ENCODE measurements around the gene FGD6.

Gene FGD6

GRCh38 chr12:95177201-95177768 lies 40.0 kb downstream of the FGD6 start:
- ATAC-seq: no peak
- TF ChIP-seq POU6F1 (CRISPR knock-in tag; IDR thresholded peaks at IDR 0.05; ENCODE audit: borderline replicate concordance, low read depth): no peak
- no peak for TF ChIP-seq TSHZ2 (CRISPR knock-in tag; IDR thresholded peaks at IDR 0.05)
- TF ChIP-seq OSR1 (CRISPR knock-in tag; IDR thresholded peaks at IDR 0.05): no peak
- no peak for TF ChIP-seq PATZ1 (CRISPR knock-in tag; IDR thresholded peaks at IDR 0.05; ENCODE audit: borderline replicate concordance)
- no peak for TF ChIP-seq ZC3H10 (CRISPR knock-in tag; IDR thresholded peaks at IDR 0.05)
- TF ChIP-seq CSRNP3 (CRISPR knock-in tag; IDR thresholded peaks at IDR 0.05): no peak
- no peak for TF ChIP-seq ZNF70 (CRISPR knock-in tag; IDR thresholded peaks at IDR 0.05)
- TF ChIP-seq SNAI2 (CRISPR knock-in tag; IDR thresholded peaks at IDR 0.05): no peak
- no peak for TF ChIP-seq RARB (CRISPR knock-in tag; IDR thresholded peaks at IDR 0.05)
- no peak for TF ChIP-seq BACH2 (CRISPR knock-in tag; IDR thresholded peaks at IDR 0.05; ENCODE audit: borderline replicate concordance)
- TF ChIP-seq CREB5 (CRISPR knock-in tag; IDR thresholded peaks at IDR 0.05; ENCODE audit: low read depth): no peak
- TF ChIP-seq ZNF565 (CRISPR knock-in tag; conservative IDR thresholded peaks at IDR 0.05; ENCODE audit: low read depth): no peak
- TF ChIP-seq ZNF8 (CRISPR knock-in tag; IDR thresholded peaks at IDR 0.05): no peak
- TF ChIP-seq ARNTL (CRISPR knock-in tag; IDR thresholded peaks at IDR 0.05; ENCODE audit: borderline replicate concordance, low read depth): no peak

GRCh38 chr12:95173392-95174251 lies 43.6 kb downstream of the FGD6 start:
- ATAC-seq: peak; percentile 86
- peak; percentile 79 for TF ChIP-seq SNAI2 (CRISPR knock-in tag; IDR thresholded peaks at IDR 0.05)
- TF ChIP-seq ZFP30 (CRISPR knock-in tag; IDR thresholded peaks at IDR 0.05): no peak
- TF ChIP-seq RARB (CRISPR knock-in tag; IDR thresholded peaks at IDR 0.05): no peak; the same call in 1 of the 2 replicates
- TF ChIP-seq POU6F1 (CRISPR knock-in tag; IDR thresholded peaks at IDR 0.05; ENCODE audit: borderline replicate concordance, low read depth): peak; percentile 87; the same call in 1 of the 2 replicates
- TF ChIP-seq TOX (CRISPR knock-in tag; IDR thresholded peaks at IDR 0.05; ENCODE audit: borderline replicate concordance): no peak
- TF ChIP-seq PPARA (CRISPR knock-in tag; IDR thresholded peaks at IDR 0.05; ENCODE audit: borderline replicate concordance): no peak
- no peak for TF ChIP-seq ESRRG (CRISPR knock-in tag; IDR thresholded peaks at IDR 0.05)
- no peak for TF ChIP-seq CSRNP3 (CRISPR knock-in tag; IDR thresholded peaks at IDR 0.05)
- peak; percentile 29; the same call in 1 of the 2 replicates for TF ChIP-seq ZC3H10 (CRISPR knock-in tag; IDR thresholded peaks at IDR 0.05)
- no peak for TF ChIP-seq ZNF565 (CRISPR knock-in tag; conservative IDR thresholded peaks at IDR 0.05; ENCODE audit: low read depth)
- TF ChIP-seq CREB5 (CRISPR knock-in tag; IDR thresholded peaks at IDR 0.05; ENCODE audit: low read depth): peak; percentile 68; the same call in 1 of the 2 replicates
- TF ChIP-seq ZNF70 (CRISPR knock-in tag; IDR thresholded peaks at IDR 0.05): no peak
- TF ChIP-seq GLIS3 (CRISPR knock-in tag; IDR thresholded peaks at IDR 0.05): no peak
- TF ChIP-seq ZFP3 (CRISPR knock-in tag; IDR thresholded peaks at IDR 0.05): peak; percentile 15; the same call in 1 of the 2 replicates
- TF ChIP-seq ZNF8 (CRISPR knock-in tag; IDR thresholded peaks at IDR 0.05): no peak
- TF ChIP-seq TCF4 (CRISPR knock-in tag; IDR thresholded peaks at IDR 0.05; ENCODE audit: borderline replicate concordance): no peak; the same call in 1 of the 2 replicates
- TF ChIP-seq CSDC2 (CRISPR knock-in tag; IDR thresholded peaks at IDR 0.05): 0 out of 2 replicates have a peak, but pooled peaks have one; percentile 22
- peak; percentile 94 for TF ChIP-seq ISL1 (CRISPR knock-in tag; IDR thresholded peaks at IDR 0.05)
- no peak for TF ChIP-seq OSR1 (CRISPR knock-in tag; IDR thresholded peaks at IDR 0.05)
- TF ChIP-seq ARNTL (CRISPR knock-in tag; IDR thresholded peaks at IDR 0.05; ENCODE audit: borderline replicate concordance, low read depth): no peak
